HepG2 (cell line): ENCODE data around the gene BTG3. TPM values are rescaled to one million over a fixed set of nuclear protein-coding genes. Genes with fewer than 3 reads are reported as not detected.

Source experiments
- EHMT2 ChIP-seq: fragments of 200-600 bp; sonication (generic); IDR thresholded peaks from 2 replicates; pipeline ENCODE4 v1.7.0; 2017; ENCODE audit warnings: antibody characterized with exemption, low read depth, low read length, borderline replicate concordance
- GATAD1 ChIP-seq: IDR thresholded peaks from 2 replicates; pipeline ENCODE4 v1.6.1; 2016; ENCODE audit warnings: missing genetic modification reagents, missing compliant biosample characterization
- GATAD2A ChIP-seq: IDR thresholded peaks from 2 replicates; pipeline ENCODE4 v1.6.1; 2016
- GLI4 ChIP-seq: sonication (generic); formaldehyde crosslinking; IDR thresholded peaks from 2 replicates; pipeline ENCODE4 v1.5.1; 2020; ENCODE audit warnings: missing genetic modification reagents, mild to moderate bottlenecking, moderate library complexity, borderline replicate concordance
- HNRNPLL ChIP-seq: fragments of 200-400 bp; formaldehyde crosslinking; IDR thresholded peaks from 2 replicates; pipeline ENCODE4 v1.6.1; 2017; ENCODE audit warnings: mild to moderate bottlenecking, low read depth, low read length; ENCODE audit not compliant: poor library complexity, severe bottlenecking
- HOXD1 ChIP-seq: sonication (generic); formaldehyde crosslinking; IDR thresholded peaks from 2 replicates; pipeline ENCODE4 v1.5.0; 2020; ENCODE audit warnings: missing genetic modification reagents
- IKZF1 ChIP-seq: fragments of 450-650 bp; IDR thresholded peaks from 2 replicates; pipeline ENCODE4 v1.7.1; 2016
- JDP2 ChIP-seq: sonication (generic); formaldehyde crosslinking; IDR thresholded peaks from 2 replicates; pipeline ENCODE4 v1.8.1; 2022; ENCODE audit warnings: missing genetic modification reagents, borderline replicate concordance
- SP1 ChIP-seq, 2 experiments: fragments of 450-650 bp in 1 of 2; sonication (generic) in 1 of 2; formaldehyde crosslinking in 1 of 2; IDR thresholded peaks; 2 replicates each; pipeline versions ENCODE4 v1.4.0 to v1.6.1; 2016 to 2020; ENCODE audit warnings: missing genetic modification reagents in 1 of 2
- U2AF2 ChIP-seq: fragments of 200-400 bp; formaldehyde crosslinking; IDR thresholded peaks from 2 replicates; pipeline ENCODE4 v1.6.1; 2017; ENCODE audit warnings: low read depth, mild to moderate bottlenecking, low read length
- ZC3H4 ChIP-seq: sonication (generic); formaldehyde crosslinking; IDR thresholded peaks from 2 replicates; pipeline ENCODE4 v1.4.0; 2020; ENCODE audit warnings: missing genetic modification reagents, borderline replicate concordance
- ZIK1 ChIP-seq: sonication (generic); formaldehyde crosslinking; IDR thresholded peaks from 2 replicates; pipeline ENCODE4 v1.5.0; 2020; ENCODE audit warnings: mild to moderate bottlenecking, low read depth, missing genetic modification reagents, borderline replicate concordance
- ZMYM4 ChIP-seq: sonication (generic); formaldehyde crosslinking; IDR thresholded peaks from 2 replicates; pipeline ENCODE4 v1.8.1; 2023; ENCODE audit warnings: mild to moderate bottlenecking, missing genetic modification reagents
- ZNF101 ChIP-seq: sonication (generic); formaldehyde crosslinking; IDR thresholded peaks from 2 replicates; pipeline ENCODE4 v1.4.0; 2020; ENCODE audit warnings: mild to moderate bottlenecking, low read depth, missing genetic modification reagents, borderline replicate concordance
- polyA plus RNA-seq, 8 experiments: library from polyadenylated mRNA; depleted of rRNA in 3 of 8; stranded (reverse) in 7 of 8; unstranded in 1 of 8; fragments of >200 nt; fragmentation: Illumina TruSeq in 4 of 8; extraction: Trizol in 4 of 8; gene quantifications; 2 replicates each; pipeline versions ENCODE4 v1.2.1 to v1.2.3, GENCODE V29; 2011 to 2016; ENCODE audit warnings: low read depth in 4 of 8, missing spikeins in 1 of 8, mixed read lengths in 1 of 8; ENCODE audit not compliant: insufficient read depth in 1 of 8
- total RNA-seq, 5 experiments: library from RNA; depleted of rRNA; stranded (reverse); fragments of >200 nt; fragmentation: Illumina TruSeq; extraction: Trizol; gene quantifications; 2 replicates each; pipeline ENCODE4 v1.2.3, GENCODE V29; 2016; ENCODE audit warnings: low read depth in 1 of 5
- TF ChIP-seq, protein P1 (sequence below): sonication (generic); formaldehyde crosslinking; IDR thresholded peaks from 2 replicates; pipeline ENCODE4 v1.4.0; 2020; ENCODE audit warnings: missing genetic modification reagents
- TF ChIP-seq, protein P2 (sequence below): sonication (generic); formaldehyde crosslinking; IDR thresholded peaks from 2 replicates; pipeline ENCODE4 v1.8.1; 2023; ENCODE audit warnings: missing genetic modification reagents, inconsistent platforms, borderline replicate concordance
- TF ChIP-seq, protein P3 (sequence below): sonication (generic); formaldehyde crosslinking; IDR thresholded peaks from 2 replicates; pipeline ENCODE4 v1.4.0; 2020; ENCODE audit warnings: missing genetic modification reagents
- TF ChIP-seq, protein P4 (sequence below): sonication (generic); formaldehyde crosslinking; IDR thresholded peaks from 2 replicates; pipeline ENCODE4 v1.9.0; 2021; ENCODE audit warnings: missing genetic modification reagents, borderline replicate concordance
- TF ChIP-seq, protein P5 (sequence below): IDR thresholded peaks from 2 replicates; pipeline ENCODE4 v1.6.1; 2016; ENCODE audit warnings: low read depth

BTG3 gene
- total and polyA plus RNA-seq, 2 of the 13 experiments (the other 11 are each of a cell fraction or from before 2014, with no cell fraction given) = 13.9 to 27.4 TPM

DNA sequence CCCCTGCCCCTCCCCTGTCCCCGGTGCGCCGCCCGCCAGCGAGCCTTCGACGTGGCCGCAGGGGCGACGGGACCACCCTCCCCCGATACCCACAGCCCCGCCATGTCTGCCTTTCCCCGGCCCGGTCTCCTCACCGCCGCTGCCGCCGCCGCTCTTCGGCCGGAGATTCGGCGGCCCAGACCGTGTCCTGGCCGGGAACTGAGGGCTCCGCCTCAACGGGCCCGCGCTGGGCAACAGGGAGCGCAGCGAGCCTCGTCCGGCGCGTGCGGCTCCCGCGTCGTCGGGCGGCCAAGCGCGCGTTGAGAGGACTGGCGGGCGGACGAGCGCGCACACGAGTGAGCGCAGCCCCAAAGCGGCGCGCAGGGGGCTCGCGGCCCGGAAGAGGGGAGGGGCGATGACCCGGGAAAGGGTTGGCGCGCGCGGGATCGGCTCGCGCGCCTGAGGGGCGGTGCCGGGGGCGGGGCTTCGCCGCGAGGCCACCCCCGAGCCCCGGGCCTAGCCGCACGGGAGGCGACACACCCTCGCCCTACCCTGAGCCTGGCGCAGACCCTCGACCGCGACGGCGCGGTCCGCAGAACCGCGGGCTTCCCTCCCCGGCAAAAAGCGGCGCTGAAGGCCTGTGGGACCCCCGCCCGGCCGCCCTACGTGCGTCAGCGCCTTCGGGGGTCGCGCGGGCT is at the start of gene BTG3 (continued):
- TF ChIP-seq, protein P1, sequence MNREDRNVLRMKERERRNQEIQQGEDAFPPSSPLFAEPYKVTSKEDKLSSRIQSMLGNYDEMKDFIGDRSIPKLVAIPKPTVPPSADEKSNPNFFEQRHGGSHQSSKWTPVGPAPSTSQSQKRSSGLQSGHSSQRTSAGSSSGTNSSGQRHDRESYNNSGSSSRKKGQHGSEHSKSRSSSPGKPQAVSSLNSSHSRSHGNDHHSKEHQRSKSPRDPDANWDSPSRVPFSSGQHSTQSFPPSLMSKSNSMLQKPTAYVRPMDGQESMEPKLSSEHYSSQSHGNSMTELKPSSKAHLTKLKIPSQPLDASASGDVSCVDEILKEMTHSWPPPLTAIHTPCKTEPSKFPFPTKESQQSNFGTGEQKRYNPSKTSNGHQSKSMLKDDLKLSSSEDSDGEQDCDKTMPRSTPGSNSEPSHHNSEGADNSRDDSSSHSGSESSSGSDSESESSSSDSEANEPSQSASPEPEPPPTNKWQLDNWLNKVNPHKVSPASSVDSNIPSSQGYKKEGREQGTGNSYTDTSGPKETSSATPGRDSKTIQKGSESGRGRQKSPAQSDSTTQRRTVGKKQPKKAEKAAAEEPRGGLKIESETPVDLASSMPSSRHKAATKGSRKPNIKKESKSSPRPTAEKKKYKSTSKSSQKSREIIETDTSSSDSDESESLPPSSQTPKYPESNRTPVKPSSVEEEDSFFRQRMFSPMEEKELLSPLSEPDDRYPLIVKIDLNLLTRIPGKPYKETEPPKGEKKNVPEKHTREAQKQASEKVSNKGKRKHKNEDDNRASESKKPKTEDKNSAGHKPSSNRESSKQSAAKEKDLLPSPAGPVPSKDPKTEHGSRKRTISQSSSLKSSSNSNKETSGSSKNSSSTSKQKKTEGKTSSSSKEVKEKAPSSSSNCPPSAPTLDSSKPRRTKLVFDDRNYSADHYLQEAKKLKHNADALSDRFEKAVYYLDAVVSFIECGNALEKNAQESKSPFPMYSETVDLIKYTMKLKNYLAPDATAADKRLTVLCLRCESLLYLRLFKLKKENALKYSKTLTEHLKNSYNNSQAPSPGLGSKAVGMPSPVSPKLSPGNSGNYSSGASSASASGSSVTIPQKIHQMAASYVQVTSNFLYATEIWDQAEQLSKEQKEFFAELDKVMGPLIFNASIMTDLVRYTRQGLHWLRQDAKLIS (CRISPR knock-in tag) = no peak
- no peak for TF ChIP-seq HOXD1
- TF ChIP-seq ZMYM4 (CRISPR knock-in tag) = peak; percentile 69
- TF ChIP-seq ZNF101 (CRISPR knock-in tag) = no peak
- TF ChIP-seq, protein P2, sequence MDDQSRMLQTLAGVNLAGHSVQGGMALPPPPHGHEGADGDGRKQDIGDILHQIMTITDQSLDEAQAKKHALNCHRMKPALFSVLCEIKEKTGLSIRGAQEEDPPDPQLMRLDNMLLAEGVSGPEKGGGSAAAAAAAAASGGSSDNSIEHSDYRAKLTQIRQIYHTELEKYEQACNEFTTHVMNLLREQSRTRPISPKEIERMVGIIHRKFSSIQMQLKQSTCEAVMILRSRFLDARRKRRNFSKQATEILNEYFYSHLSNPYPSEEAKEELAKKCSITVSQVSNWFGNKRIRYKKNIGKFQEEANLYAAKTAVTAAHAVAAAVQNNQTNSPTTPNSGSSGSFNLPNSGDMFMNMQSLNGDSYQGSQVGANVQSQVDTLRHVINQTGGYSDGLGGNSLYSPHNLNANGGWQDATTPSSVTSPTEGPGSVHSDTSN (CRISPR knock-in tag) = no peak; the same call in 1 of the 2 replicates
- TF ChIP-seq GLI4 (CRISPR knock-in tag) = no peak; the same call in 1 of the 2 replicates
- no peak for TF ChIP-seq JDP2
- no peak for TF ChIP-seq ZC3H4 (CRISPR knock-in tag)
- peak; percentile 59 for TF ChIP-seq HNRNPLL
- TF ChIP-seq SP1 (IDR thresholded peaks at IDR 0.05) = no peak
- no peak for TF ChIP-seq SP1 (CRISPR knock-in tag; IDR thresholded peaks at IDR 0.05)
- TF ChIP-seq, protein P3, sequence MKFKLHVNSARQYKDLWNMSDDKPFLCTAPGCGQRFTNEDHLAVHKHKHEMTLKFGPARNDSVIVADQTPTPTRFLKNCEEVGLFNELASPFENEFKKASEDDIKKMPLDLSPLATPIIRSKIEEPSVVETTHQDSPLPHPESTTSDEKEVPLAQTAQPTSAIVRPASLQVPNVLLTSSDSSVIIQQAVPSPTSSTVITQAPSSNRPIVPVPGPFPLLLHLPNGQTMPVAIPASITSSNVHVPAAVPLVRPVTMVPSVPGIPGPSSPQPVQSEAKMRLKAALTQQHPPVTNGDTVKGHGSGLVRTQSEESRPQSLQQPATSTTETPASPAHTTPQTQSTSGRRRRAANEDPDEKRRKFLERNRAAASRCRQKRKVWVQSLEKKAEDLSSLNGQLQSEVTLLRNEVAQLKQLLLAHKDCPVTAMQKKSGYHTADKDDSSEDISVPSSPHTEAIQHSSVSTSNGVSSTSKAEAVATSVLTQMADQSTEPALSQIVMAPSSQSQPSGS (CRISPR knock-in tag) = 0 out of 2 replicates have a peak, but pooled peaks have one; percentile 21
- TF ChIP-seq GATAD2A (CRISPR knock-in tag) = no peak
- no peak for TF ChIP-seq U2AF2
- peak; percentile 82; the same call in 1 of the 2 replicates for TF ChIP-seq ZIK1 (CRISPR knock-in tag)
- TF ChIP-seq GATAD1 (CRISPR knock-in tag) = peak; percentile 35; the same call in 1 of the 2 replicates
- TF ChIP-seq, protein P4, sequence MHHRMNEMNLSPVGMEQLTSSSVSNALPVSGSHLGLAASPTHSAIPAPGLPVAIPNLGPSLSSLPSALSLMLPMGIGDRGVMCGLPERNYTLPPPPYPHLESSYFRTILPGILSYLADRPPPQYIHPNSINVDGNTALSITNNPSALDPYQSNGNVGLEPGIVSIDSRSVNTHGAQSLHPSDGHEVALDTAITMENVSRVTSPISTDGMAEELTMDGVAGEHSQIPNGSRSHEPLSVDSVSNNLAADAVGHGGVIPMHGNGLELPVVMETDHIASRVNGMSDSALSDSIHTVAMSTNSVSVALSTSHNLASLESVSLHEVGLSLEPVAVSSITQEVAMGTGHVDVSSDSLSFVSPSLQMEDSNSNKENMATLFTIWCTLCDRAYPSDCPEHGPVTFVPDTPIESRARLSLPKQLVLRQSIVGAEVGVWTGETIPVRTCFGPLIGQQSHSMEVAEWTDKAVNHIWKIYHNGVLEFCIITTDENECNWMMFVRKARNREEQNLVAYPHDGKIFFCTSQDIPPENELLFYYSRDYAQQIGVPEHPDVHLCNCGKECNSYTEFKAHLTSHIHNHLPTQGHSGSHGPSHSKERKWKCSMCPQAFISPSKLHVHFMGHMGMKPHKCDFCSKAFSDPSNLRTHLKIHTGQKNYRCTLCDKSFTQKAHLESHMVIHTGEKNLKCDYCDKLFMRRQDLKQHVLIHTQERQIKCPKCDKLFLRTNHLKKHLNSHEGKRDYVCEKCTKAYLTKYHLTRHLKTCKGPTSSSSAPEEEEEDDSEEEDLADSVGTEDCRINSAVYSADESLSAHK = no peak
- no peak for TF ChIP-seq IKZF1
- TF ChIP-seq, protein P5, sequence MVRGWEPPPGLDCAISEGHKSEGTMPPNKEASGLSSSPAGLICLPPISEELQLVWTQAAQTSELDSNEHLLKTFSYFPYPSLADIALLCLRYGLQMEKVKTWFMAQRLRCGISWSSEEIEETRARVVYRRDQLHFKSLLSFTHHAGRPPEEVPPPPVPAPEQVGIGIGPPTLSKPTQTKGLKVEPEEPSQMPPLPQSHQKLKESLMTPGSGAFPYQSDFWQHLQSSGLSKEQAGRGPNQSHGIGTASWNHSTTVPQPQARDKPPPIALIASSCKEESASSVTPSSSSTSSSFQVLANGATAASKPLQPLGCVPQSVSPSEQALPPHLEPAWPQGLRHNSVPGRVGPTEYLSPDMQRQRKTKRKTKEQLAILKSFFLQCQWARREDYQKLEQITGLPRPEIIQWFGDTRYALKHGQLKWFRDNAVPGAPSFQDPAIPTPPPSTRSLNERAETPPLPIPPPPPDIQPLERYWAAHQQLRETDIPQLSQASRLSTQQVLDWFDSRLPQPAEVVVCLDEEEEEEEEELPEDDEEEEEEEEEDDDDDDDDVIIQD (CRISPR knock-in tag) = no peak
- no peak for TF ChIP-seq EHMT2
